Nephron progenitor cell (in vitro differentiated cells): ENCODE measurements around the gene ITGB7.

ENCODE experiments used
- DNase-seq: peaks from one replicate; pipeline ENCODE4 v3.0.0; 2021
- H3K27ac Mint-ChIP-seq: 2 replicates; pipeline ENCODE4 v1.8.0; 2021; ENCODE audit warnings: mild to moderate bottlenecking, moderate library complexity, mixed read lengths
- H3K27me3 Mint-ChIP-seq: 2 replicates; pipeline ENCODE4 v1.8.0; 2021; ENCODE audit warnings: mild to moderate bottlenecking, low read depth, mixed read lengths; ENCODE audit not compliant: poor library complexity
- H3K36me3 Mint-ChIP-seq: 2 replicates; pipeline ENCODE4 v1.8.0; 2021; ENCODE audit warnings: low read depth, mixed read lengths
- H3K4me1 Mint-ChIP-seq: 2 replicates; pipeline ENCODE4 v1.8.0; 2021; ENCODE audit warnings: mixed read lengths
- H3K4me3 Mint-ChIP-seq: 2 replicates; pipeline ENCODE4 v1.8.0; 2021; ENCODE audit warnings: mild to moderate bottlenecking, moderate library complexity, mixed read lengths
- H3K9me3 Mint-ChIP-seq: 2 replicates; pipeline ENCODE4 v1.8.0; 2021; ENCODE audit warnings: mild to moderate bottlenecking, moderate library complexity, mixed read lengths
- TF ChIP-seq, protein P1 (sequence below): fragments of 200-600 bp; sonication (generic); IDR thresholded peaks from 2 replicates; pipeline ENCODE4 v1.5.0; 2021; ENCODE audit warnings: antibody characterized with exemption

The ITGB7 gene

GRCh38 chr12:53173085-53173715 is 33.9 kb downstream of the ITGB7 start:
- Mint-ChIP-seq H3K36me3 (no peaks in the 10 kb centered on the region), H3K4me3 (no peak overlapping the region), H3K27ac (peak overlapping the region; percentile 74), H3K4me1 (peaks cover 60% of the 10 kb centered on the region), H3K9me3 (no peaks in the 10 kb centered on the region), H3K27me3 (peaks cover 7% of the 10 kb centered on the region)
- TF ChIP-seq, protein P1, sequence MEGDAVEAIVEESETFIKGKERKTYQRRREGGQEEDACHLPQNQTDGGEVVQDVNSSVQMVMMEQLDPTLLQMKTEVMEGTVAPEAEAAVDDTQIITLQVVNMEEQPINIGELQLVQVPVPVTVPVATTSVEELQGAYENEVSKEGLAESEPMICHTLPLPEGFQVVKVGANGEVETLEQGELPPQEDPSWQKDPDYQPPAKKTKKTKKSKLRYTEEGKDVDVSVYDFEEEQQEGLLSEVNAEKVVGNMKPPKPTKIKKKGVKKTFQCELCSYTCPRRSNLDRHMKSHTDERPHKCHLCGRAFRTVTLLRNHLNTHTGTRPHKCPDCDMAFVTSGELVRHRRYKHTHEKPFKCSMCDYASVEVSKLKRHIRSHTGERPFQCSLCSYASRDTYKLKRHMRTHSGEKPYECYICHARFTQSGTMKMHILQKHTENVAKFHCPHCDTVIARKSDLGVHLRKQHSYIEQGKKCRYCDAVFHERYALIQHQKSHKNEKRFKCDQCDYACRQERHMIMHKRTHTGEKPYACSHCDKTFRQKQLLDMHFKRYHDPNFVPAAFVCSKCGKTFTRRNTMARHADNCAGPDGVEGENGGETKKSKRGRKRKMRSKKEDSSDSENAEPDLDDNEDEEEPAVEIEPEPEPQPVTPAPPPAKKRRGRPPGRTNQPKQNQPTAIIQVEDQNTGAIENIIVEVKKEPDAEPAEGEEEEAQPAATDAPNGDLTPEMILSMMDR = no peak
- DNase-seq = no peak

GRCh38 chr12:53172352-53172751 is 34.7 kb downstream of the ITGB7 start:
- no peaks in the 10 kb centered on the region for H3K9me3 Mint-ChIP-seq
- TF ChIP-seq, protein P1 = no peak
- peaks cover 7% of the 10 kb centered on the region for H3K27me3 Mint-ChIP-seq
- H3K4me1 Mint-ChIP-seq = peaks cover 59% of the 10 kb centered on the region
- no peak for DNase-seq
- no peak overlapping the region for H3K4me3 Mint-ChIP-seq
- H3K27ac Mint-ChIP-seq = peak overlapping the region; percentile 94
- peaks cover 1% of the 10 kb centered on the region for H3K36me3 Mint-ChIP-seq

GRCh38 chr12:53171725-53172329 is 35.2 kb downstream of the ITGB7 start:
- no peak for DNase-seq
- H3K36me3 Mint-ChIP-seq = peaks cover 6% of the 10 kb centered on the region
- peak overlapping the region; percentile 88 for H3K27ac Mint-ChIP-seq
- TF ChIP-seq, protein P1 = no peak
- peaks cover 55% of the 10 kb centered on the region for H3K4me1 Mint-ChIP-seq
- H3K27me3 Mint-ChIP-seq = peaks cover 9% of the 10 kb centered on the region
- no peaks in the 10 kb centered on the region for H3K9me3 Mint-ChIP-seq
- peak overlapping the region; percentile 50 for H3K4me3 Mint-ChIP-seq

DNA sequence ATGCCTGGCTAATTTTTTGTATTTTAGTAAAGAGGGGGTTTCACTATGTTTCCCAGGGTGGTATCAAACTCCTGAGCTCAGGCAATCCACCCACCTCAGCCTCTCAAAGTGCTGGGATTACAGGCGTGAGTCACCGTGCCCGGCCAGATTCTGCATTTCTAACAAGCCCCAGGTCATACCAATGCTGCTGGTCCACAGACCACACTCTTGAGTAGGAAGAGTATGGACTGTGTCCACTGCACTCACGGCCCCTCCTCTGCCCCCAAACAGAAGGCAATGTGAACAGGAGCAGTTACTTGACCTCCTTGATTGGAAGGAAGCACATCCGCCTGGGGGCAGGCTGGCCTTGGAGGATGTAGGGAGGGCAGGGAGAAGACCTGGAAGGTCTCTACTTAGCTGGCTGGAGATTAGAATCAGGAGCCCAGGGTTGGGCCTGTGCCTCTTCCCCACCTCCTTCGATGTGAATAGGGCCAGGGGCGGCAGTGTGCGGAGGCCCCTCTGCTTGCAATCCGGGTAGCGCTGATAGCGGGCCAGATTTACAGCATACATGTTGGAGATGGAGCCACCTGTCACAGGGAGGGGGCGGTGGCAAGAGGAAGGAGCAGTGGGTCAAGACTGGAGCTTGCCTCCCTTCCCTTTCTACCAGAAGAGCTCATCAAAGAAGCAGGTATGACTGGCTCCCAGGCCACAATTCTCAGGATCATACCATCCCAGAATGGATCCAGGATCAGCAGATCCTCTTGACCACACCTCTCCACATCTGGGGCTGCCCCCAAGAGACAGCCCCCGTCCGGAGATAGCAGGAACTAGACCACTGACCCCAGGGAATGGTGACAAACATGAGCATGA is 36.0 kb downstream of the ITGB7 start:
- Mint-ChIP-seq H3K4me1 (peaks cover 55% of the 10 kb centered on the region), H3K36me3 (peaks cover 12% of the 10 kb centered on the region), H3K9me3 (no peaks in the 10 kb centered on the region), H3K4me3 (peak overlapping the region; percentile 50), H3K27ac (peak overlapping the region; percentile 88), H3K27me3 (peaks cover 9% of the 10 kb centered on the region)
- DNase-seq = no peak
- TF ChIP-seq, protein P1 = no peak

- peaks cover 19% of the 10 kb centered on the region for H3K36me3 Mint-ChIP-seq
- TF ChIP-seq, protein P1 = no peak
- H3K27ac Mint-ChIP-seq = peak overlapping the region; percentile 11
- H3K4me3 Mint-ChIP-seq = no peak overlapping the region
- no peak for DNase-seq
- peaks cover 47% of the 10 kb centered on the region for H3K4me1 Mint-ChIP-seq
- peaks cover 3% of the 10 kb centered on the region for H3K9me3 Mint-ChIP-seq
- H3K27me3 Mint-ChIP-seq = peaks cover 9% of the 10 kb centered on the region
These were observed 36.8 kb downstream of the ITGB7 start for GRCh38 chr12:53170215-53170614.
